Peyer's patch (tissue), 4 donors: ENCODE measurements around the gene CAV3.

ENCODE experiments used
- POLR2A ChIP-seq, 2 donors: fragments of 450-650 bp; IDR thresholded peaks; one replicate each; pipeline ENCODE4 v1.5.1; 2017; ENCODE audit warnings: antibody characterized with exemption in 2 of 2, mild to moderate bottlenecking in 2 of 2, moderate library complexity in 2 of 2
- TF ChIP-seq, protein P1 (sequence below), 6 experiments: fragments of 450-650 bp in 4 of 6; fragments of 200-600 bp in 2 of 6; sonication (generic) in 1 of 6; IDR thresholded peaks; one replicate each; pipeline ENCODE4 v1.5.1; 2017 to 2019; ENCODE audit warnings: antibody characterized with exemption in 6 of 6, mild to moderate bottlenecking in 3 of 6, moderate library complexity in 1 of 6

DNA sequence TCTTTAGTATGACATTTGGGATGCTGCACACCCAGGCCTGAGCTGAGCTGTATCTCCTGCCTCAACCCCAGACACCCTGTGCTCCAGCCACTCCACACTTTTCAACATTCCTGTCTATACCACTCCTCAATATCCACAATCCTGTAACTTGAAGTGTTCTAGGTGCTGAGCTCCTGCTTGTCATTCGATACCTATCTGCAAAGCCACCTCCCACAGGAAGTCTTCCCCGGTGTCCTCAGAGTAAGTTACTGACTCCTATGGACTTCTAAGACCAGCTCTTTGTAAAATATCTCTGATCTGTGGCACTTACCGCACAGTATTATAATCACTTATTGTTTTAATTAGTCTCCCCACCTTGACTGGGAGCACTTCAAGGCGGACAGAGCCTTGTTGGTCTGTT lies 1.2 kb upstream of the CAV3 start:
- TF ChIP-seq POLR2A (IDR thresholded peaks at IDR 0.05), result no peak
- TF ChIP-seq, protein P1, sequence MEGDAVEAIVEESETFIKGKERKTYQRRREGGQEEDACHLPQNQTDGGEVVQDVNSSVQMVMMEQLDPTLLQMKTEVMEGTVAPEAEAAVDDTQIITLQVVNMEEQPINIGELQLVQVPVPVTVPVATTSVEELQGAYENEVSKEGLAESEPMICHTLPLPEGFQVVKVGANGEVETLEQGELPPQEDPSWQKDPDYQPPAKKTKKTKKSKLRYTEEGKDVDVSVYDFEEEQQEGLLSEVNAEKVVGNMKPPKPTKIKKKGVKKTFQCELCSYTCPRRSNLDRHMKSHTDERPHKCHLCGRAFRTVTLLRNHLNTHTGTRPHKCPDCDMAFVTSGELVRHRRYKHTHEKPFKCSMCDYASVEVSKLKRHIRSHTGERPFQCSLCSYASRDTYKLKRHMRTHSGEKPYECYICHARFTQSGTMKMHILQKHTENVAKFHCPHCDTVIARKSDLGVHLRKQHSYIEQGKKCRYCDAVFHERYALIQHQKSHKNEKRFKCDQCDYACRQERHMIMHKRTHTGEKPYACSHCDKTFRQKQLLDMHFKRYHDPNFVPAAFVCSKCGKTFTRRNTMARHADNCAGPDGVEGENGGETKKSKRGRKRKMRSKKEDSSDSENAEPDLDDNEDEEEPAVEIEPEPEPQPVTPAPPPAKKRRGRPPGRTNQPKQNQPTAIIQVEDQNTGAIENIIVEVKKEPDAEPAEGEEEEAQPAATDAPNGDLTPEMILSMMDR (IDR thresholded peaks at IDR 0.05), result no peak
